Fibroblast of lung (primary cell): Measurements from ENCODE around the gene CSK. TPM values are rescaled to one million over a fixed set of nuclear protein-coding genes. Genes with fewer than 3 reads are reported as not detected.

ENCODE experiments used
- DNase-seq, 2 donors: peaks; one replicate each; pipeline versions ENCODE4 v3.0.0 to v3.0.0-alpha.2; 2010; ENCODE audit warnings: low read depth in 2 of 2
- H2AFZ ChIP-seq: 2 replicates; pipeline ENCODE4 v1.5.1; 2012; ENCODE audit warnings: low read length, control low read depth, inconsistent platforms
- H3K27ac ChIP-seq: 2 replicates; pipeline ENCODE4 v1.5.1; 2011; ENCODE audit warnings: low read length, control low read depth; ENCODE audit not compliant: insufficient read depth
- H3K27me3 ChIP-seq: 2 replicates; pipeline ENCODE4 v1.5.1; 2011; ENCODE audit warnings: mild to moderate bottlenecking, low read length; ENCODE audit not compliant: control insufficient read depth, insufficient read depth
- H3K36me3 ChIP-seq: 2 replicates; pipeline ENCODE4 v1.5.1; 2011; ENCODE audit warnings: low read length; ENCODE audit not compliant: control insufficient read depth, insufficient read depth
- H3K4me1 ChIP-seq: 2 replicates; pipeline ENCODE4 v1.5.1; 2011; ENCODE audit warnings: low read length; ENCODE audit not compliant: control insufficient read depth, insufficient read depth; ENCODE audit errors: extremely low read depth
- H3K4me2 ChIP-seq: 2 replicates; pipeline ENCODE4 v1.5.1; 2011; ENCODE audit warnings: low read length, control low read depth; ENCODE audit not compliant: insufficient read depth; ENCODE audit errors: extremely low read depth
- H3K4me3 ChIP-seq, 4 experiments: fragments of 200-600 bp in 1 of 4; sonication (generic) in 1 of 4; replicated peaks in 1 of 4; 2 replicates each; pipeline ENCODE4 v1.5.1; 2011 to 2016; ENCODE audit warnings: low read length in 4 of 4, low read depth in 3 of 4, mild to moderate bottlenecking in 3 of 4, control low read depth in 2 of 4, inconsistent platforms in 1 of 4, mixed read lengths in 1 of 4; ENCODE audit not compliant: insufficient read depth in 1 of 4; ENCODE audit errors: control extremely low read depth in 1 of 4
- H3K79me2 ChIP-seq: 2 replicates; pipeline ENCODE4 v1.5.1; 2012; ENCODE audit warnings: mild to moderate bottlenecking, low read length, inconsistent platforms; ENCODE audit not compliant: control insufficient read depth, insufficient read depth
- H3K9ac ChIP-seq: 2 replicates; pipeline ENCODE4 v1.5.1; 2011; ENCODE audit warnings: mild to moderate bottlenecking, low read length, control low read depth; ENCODE audit not compliant: insufficient read depth
- H3K9me3 ChIP-seq: 2 replicates; pipeline ENCODE4 v1.5.1; 2012; ENCODE audit warnings: low read depth, low read length; ENCODE audit not compliant: control insufficient read depth, insufficient read depth
- H4K20me1 ChIP-seq: 2 replicates; pipeline ENCODE4 v1.5.1; 2011; ENCODE audit warnings: low read length; ENCODE audit not compliant: control insufficient read depth, insufficient read depth; ENCODE audit errors: extremely low read depth
- CTCF ChIP-seq, 2 donors: IDR thresholded peaks in 1 of 2; conservative IDR thresholded peaks in 1 of 2; 1 replicate in 1 of 2; 2 replicates in 1 of 2; pipeline ENCODE4 v1.5.1; 2011 to 2012; ENCODE audit warnings: low read length in 2 of 2, control low read depth in 1 of 2, inconsistent platforms in 1 of 2, low read depth in 1 of 2, mild to moderate bottlenecking in 1 of 2
- EZH2 ChIP-seq: IDR thresholded peaks from 2 replicates; pipeline ENCODE4 v1.5.1; 2012; ENCODE audit warnings: low read length, control low read depth, mild to moderate bottlenecking; ENCODE audit errors: missing control alignments
- polyA plus RNA-seq, 2 donors: library from polyadenylated mRNA; depleted of rRNA in 1 of 2; stranded (reverse) in 1 of 2; unstranded in 1 of 2; fragments of >200 nt; gene quantifications; 2 replicates each; pipeline ENCODE4 v1.2.1, GENCODE V29; 2011 to 2012; ENCODE audit warnings: missing spikeins in 1 of 2
- total RNA-seq: library from RNA; depleted of rRNA; stranded (reverse); fragments of >200 nt; gene quantifications from 2 replicates; pipeline ENCODE4 v1.2.1, GENCODE V29; 2014

Gene CSK
- total and polyA plus RNA-seq, 2 donors (not counting 1 experiment from before 2014, with no cell fraction given): 21.5 to 22.0 TPM

- no peak for TF ChIP-seq CTCF (conservative IDR thresholded peaks at IDR 0.05 in 1 of 2, IDR thresholded peaks at IDR 0.05 in 1 of 2; ENCODE audit: low read depth in 1 of 2, low read length in 2 of 2)
- no peak for TF ChIP-seq EZH2
- H3K4me3 ChIP-seq: no peak overlapping the region
- no peaks in the 10 kb centered on the region for H3K36me3 ChIP-seq
- no peaks in the 10 kb centered on the region for H4K20me1 ChIP-seq
- DNase-seq: no peak
- H3K4me1 ChIP-seq: peaks cover 69% of the 10 kb centered on the region
- H3K4me2 ChIP-seq: no peak overlapping the region
- no peaks in the 10 kb centered on the region for H3K9me3 ChIP-seq
- H3K27me3 ChIP-seq: no peaks in the 10 kb centered on the region
- H3K27ac ChIP-seq: peak overlapping the region; percentile 45
- H3K79me2 ChIP-seq: peaks cover 83% of the 10 kb centered on the region
- H2AFZ ChIP-seq: no peak overlapping the region
- H3K9ac ChIP-seq: no peak overlapping the region
Measured at GRCh38 chr15:74788683-74789151, 6.8 kb downstream of the CSK start.

GRCh38 chr15:74789171-74789631 lies 7.3 kb downstream of the CSK start:
- no peaks in the 10 kb centered on the region for H4K20me1 ChIP-seq

GRCh38 chr15:74789741-74790079 lies 7.8 kb downstream of the CSK start:
- H4K20me1 ChIP-seq: no peaks in the 10 kb centered on the region

More at GRCh38 chr15:74789171-74789631, 7.3 kb downstream of the CSK start:
- H3K36me3 ChIP-seq: no peaks in the 10 kb centered on the region
- TF ChIP-seq EZH2 (no peak), CTCF (conservative IDR thresholded peaks at IDR 0.05 in 1 of 2, IDR thresholded peaks at IDR 0.05 in 1 of 2; ENCODE audit: low read depth in 1 of 2, low read length in 2 of 2) (no peak)
- peak overlapping the region; percentile 59 for H3K27ac ChIP-seq
- H3K4me1 ChIP-seq: peaks cover 64% of the 10 kb centered on the region
- no peak overlapping the region for H2AFZ ChIP-seq
- H3K9ac ChIP-seq: no peak overlapping the region
- H3K4me2 ChIP-seq: no peak overlapping the region
- H3K9me3 ChIP-seq: no peaks in the 10 kb centered on the region
- no peaks in the 10 kb centered on the region for H3K27me3 ChIP-seq
- peaks cover 79% of the 10 kb centered on the region for H3K79me2 ChIP-seq
- no peak for DNase-seq
- no peak overlapping the region for H3K4me3 ChIP-seq

More at GRCh38 chr15:74789741-74790079, 7.8 kb downstream of the CSK start:
- TF ChIP-seq CTCF (conservative IDR thresholded peaks at IDR 0.05 in 1 of 2, IDR thresholded peaks at IDR 0.05 in 1 of 2; ENCODE audit: low read depth in 1 of 2, low read length in 2 of 2) (no peak), EZH2 (no peak)
- Histone ChIP-seq H3K4me3 (no peak overlapping the region), H3K4me1 (peaks cover 59% of the 10 kb centered on the region), H3K36me3 (no peaks in the 10 kb centered on the region), H3K4me2 (peak overlapping the region; percentile 23), H3K9ac (peak overlapping the region; percentile 20), H2AFZ (no peak overlapping the region), H3K27me3 (no peaks in the 10 kb centered on the region), H3K27ac (peak overlapping the region; percentile 59), H3K79me2 (peaks cover 79% of the 10 kb centered on the region), H3K9me3 (no peaks in the 10 kb centered on the region)
- no peak for DNase-seq
